HG03280 (cell line): ENCODE results near the gene CCR4.
A peak's percentile ranks its signal among the peaks of the same experiment; 100 is the strongest.
"Not testable (repeated sequence)": the region's sequence is repeated elsewhere in the genome, so short reads cannot be mapped to it uniquely, and the experiment has no call there.

Experiments
- ATAC-seq: cut with Tn5 transposase; IDR thresholded peaks from one replicate; pipeline ENCODE4 v1.9.1; 2021; ENCODE audit warnings: mild to moderate bottlenecking, moderate library complexity; ENCODE audit not compliant: unreplicated experiment

Gene CCR4

DNA sequence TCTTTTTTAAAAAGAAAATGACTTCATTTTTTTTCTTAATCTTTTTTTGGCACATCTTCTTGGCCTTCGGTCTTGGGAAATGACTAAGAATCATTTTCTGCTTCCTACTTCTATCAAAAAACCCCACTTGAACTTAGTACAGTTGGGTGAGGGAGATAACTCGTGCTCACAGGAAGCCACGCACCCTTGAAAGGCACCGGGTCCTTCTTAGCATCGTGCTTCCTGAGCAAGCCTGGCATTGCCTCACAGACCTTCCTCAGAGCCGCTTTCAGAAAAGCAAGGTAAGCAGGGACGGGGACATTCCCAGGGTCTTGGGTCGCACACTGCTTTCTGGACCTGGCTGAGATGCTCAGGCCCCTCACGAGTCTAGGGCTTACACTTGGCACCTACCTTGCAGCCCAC lies at the start of gene CCR4:
Gene CCR4, plus strand, starts transcription at position 235 of the 402 bp plus-strand sequence. CDS start 1,779 bp downstream, outside the sequence.
- no peak for ATAC-seq

DNA sequence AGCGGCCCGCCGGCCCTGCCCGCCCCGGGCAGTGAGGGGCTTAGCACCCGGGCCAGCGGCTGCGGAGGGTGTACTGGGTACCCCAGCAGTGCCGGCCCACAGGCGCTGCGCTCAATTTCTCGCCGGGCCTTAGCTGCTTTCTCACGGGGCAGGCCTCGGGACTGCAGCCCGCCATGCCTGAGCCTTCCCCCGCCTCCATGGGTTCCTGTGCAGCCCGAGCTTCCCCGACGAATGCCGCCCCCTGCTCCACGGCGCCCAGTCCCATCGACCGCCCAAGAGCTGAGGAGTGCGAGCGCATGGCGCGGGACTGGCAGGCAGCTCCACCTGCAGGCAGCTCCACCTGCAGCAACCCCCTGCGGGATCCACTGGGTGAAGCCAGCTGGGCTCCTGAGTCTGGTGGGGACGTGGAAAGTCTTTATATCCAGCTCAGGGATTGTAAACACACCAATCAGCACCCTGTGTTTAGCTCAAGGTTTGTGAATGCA lies 48.5 kb upstream of the CCR4 start:
- ATAC-seq = not testable (repeated sequence)

DNA sequence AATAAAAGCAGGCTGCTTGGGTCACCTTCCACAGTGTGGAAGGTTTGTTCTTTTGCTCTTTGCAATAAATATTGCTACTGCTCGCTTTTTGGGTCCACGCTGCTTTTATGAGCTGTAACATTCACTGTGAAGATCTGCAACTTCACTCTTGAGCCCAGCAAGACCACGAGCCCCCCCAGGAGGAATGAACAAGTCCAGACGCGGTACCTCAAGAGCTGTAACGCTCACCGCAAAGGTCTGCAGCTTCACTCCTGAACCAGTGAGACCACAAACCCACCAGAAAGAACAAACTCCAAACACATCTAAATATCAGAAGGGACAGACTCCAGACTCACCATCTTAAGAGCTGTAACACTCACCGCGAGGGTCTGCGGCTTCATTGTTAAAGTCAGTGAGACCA lies 47.5 kb upstream of the CCR4 start:
- no peak for ATAC-seq

DNA sequence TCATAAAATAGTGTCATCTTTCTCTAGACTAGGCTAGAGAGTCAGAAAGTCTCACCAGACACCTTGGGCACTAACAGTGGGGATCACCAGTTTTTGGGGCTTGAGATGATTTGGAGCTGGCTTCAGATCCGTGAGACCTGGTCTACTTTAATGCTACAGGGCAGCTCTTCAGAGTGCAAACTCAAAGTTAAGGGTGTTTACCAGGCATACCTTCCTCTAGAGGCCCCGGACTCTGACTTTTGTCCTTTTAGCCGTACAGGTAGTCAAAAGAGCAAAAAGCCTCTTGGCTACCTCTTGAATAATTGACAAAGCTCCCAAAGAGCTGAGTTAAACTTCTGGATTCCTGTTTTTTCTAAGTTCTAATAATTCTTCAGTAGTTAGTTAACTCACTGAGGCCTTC lies 41.4 kb upstream of the CCR4 start:
- ATAC-seq = no peak

DNA sequence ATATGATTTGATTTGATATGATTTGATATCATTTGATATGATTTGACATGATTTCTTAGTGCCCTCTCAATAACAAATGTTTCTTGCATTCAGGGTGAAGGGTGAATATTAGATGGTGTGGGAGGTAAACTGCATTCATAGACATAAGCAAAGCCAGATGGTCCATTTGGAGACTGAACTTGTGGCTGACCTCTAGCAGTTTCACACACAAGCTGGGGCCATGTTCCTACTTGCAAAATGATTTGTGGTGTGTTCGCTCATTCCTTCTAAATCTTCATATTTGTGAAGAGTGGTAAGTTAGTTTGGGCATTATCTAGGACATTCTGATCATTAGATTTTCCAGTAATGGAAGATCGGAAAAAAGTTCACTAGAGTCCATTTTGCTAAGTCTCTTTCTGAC lies 40.5 kb upstream of the CCR4 start:
- ATAC-seq = no peak

DNA sequence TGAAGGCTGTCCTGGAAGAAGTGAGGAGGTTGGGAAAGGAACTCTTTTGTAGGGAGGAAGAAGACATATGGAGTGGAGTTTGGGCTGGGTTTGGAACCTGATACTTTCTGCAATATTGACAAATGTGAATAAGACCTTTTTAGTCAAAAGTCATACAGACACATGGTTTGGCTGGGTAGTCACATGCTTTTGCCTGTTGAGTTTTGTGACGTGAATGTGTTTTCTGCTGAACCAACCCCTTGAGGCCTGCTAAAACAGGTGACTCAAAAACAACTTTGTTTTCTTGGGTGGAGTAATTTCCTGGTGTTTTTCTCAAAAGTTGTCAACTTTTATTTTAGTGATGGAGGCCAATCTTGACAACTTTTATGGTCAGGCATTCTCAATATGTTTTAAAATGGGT lies 39.4 kb upstream of the CCR4 start:
- no peak for ATAC-seq

DNA sequence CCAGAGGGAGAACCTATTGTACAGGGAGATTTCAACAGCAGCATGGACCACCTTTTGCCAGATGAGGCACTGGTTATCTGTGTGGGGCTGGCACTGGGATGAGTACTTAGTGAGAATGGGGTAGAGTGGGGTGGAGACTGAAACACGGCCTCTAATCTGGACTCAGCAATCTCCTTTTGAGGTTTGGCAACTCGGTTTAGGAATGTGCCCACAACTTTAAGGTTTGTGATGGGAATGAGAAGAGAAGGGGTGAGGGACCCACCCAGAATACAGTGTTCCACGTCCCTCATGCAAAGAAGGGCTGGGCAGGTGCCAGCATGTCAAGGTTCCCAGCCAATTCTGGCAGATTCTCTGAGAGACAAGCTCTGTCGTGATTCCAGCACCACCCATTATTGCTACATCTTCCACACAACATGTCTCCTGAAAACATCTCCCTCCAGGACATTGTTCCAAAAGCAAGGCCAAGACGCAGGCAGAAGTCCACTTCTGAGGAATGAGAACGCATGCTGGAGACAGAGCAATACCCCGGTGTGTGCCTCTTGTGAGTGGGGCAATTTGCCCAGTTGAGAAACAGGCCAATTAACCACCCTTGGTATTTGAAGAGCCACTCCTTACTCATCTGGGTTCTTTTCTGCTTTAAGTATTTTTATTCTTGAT lies 37.5 kb upstream of the CCR4 start:
- ATAC-seq = no peak

DNA sequence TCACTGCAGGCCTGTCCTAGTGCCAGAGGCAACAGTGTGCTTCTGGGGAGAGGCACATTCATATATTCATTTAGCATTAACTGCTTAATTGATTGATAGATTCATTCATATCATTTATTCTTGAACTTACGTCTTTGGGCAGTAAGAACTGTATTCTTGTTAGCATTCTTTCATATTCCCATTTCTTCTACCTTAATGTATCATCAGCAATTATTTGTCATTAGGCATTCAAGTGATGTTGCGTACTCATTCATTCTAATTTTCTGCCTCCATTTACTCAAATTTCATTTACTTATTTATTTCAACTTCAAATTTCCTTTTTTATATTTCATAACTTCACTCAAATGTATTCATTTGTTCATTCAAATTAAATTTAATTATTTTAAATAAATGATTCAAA lies 31.5 kb upstream of the CCR4 start:
- ATAC-seq = no peak

DNA sequence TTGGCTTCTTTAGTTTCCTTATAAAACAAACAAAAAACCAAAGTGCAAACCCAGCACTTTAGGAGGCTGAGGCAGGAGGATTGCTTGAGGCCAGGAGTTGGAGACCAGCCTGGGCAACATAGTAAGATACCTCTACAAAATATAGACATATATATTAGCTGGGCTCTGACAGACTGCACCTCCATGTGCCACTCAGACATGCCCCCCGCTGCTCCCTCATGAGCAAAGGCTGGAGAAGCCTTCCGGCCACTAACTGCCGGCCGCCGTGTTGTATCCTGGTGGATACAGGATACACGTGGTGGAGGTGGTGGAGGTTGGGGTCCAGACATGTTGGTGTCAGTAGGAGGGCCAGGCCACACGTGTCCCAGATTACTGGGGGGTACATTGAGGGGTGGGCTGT lies 29.4 kb upstream of the CCR4 start:
- no peak for ATAC-seq

DNA sequence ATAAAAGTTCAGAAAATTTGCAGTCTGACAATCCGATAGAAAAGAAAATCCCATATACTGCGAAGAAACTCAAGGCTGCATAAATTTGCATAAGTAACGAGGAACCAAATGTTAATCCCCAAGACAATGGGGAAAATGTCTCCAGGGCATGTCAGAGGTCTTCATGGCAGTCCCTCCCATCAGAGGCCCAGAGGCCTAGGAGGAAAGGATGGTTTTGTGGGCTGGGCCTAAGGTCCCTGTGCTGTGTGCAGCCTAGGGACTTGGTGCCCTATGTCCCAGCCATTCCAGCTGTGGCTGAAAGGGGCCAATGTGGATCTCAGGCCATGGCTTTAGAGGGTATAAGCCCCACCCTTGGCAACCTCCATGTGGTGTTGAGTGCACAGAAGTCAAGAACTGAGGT lies 21.3 kb upstream of the CCR4 start:
- ATAC-seq = no peak

DNA sequence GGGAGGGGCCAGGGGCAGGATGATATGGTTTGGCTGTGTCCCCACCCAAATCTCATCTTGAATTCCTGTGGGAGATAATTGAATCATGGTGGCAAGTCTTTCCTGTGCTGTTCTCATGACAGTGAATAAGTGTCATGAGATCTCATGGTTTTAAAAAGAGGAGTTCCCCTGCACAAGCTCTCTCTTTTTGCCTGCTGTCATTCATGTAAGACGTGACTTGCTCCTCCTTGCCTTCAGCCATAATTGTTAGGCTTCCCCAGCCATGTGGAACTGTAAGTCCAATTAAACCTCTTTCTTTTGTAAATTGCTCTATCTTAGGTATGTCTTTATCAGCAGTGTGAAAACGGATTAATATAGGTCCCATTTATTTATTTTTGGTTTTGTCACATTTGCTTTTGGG lies 20.2 kb upstream of the CCR4 start:
- ATAC-seq = not testable (repeated sequence)

DNA sequence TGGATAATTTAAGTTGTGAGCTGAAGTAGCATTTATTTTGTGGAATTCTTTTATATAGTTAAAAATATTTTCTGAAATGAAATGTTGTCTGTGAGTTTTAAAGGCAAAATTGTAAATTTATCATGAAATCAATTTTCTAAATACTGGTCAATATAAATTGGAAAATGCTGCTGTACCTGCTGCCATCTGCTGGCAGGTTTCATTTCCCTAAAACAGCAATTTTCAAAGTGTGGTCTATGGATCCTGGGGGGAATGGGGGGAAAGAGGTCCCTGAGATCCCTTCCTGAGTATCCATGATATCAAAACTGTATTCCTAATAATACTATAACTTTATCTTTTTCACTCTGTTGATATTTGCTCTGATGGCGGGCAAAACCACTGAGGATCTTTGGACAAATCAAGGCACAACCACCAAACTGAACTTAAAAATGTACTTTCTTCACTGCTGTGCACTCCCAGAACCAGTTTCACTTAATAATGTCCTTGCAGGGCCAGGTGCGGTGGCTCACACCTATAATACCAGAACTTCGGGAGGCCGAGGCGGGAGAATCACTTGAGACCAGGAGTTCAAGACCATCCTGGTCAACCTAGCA lies 17.2 kb upstream of the CCR4 start:
- no peak for ATAC-seq

DNA sequence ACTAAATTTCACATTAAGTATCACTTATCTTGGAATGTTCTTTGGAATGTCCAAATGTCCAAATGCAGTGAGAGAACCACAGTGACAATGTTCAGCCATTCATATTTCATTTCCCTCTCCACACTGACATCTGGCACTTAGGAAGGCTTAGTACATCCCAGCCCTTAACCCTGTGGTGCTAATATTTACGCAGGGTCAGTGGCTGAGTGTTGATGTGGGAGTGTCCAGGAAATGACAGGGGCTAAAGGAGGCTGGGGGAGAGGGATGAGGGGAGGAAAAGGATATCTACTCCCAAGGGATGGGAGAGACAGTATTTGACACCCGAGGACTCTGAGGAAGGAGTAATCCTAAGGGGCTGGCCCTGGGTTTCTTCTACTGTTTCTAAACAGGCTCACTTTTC lies 14.1 kb upstream of the CCR4 start:
- no peak for ATAC-seq

DNA sequence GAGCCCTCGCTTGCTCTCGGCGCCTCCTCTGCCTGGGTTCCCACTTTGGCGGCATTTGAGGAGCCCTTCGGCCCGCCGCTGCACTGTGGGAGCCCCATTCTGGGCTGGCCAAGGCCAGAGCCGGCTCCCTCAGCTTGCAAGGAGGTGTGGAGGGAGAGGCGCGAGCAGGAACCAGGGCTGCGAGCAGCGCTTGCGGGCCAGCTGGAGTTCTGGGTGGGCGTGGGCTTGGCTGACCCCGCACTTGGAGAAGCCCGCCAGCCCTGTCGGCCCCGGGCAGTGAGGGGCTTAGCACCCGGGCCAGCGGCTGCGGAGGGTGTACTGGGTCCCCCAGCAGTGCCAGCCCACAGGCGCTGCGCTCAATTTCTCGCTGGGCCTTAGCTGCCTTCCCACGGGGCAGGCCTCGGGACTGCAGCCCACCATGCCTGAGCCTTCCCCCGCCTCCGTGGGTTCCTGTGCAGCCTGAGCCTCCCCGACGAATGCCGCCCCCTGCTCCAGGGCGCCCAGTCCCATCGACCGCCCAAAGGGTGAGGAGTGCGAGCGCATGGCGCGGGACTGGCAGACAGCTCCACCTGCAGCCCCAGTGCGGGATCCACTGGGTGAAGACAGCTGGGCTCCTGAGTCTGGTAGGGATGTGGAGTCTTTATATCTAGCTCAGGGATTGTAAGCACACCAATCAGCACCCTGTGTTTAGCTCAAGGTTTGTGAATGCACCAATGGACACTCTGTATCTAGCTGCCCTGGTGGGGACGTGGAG lies 11.7 kb upstream of the CCR4 start:
- ATAC-seq = not testable (repeated sequence)

DNA sequence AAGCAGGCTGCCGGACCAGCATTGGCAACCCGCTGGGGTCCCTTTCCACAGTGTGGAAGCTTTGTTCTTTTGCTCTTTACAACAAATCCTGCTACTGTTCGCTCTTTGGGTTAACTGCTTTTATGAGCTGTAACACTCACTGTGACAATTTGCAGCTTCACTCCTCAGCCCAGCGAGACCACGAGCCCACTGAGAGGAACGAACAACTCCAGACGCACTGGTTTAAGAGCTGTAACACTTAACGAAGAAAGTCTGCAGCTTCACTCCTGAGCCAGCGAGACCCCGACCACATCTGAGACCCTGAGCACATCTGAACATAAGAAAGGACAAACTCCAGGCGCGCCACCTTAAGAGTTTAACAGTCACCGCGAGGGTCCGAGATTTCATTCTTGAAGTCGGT lies 10.7 kb upstream of the CCR4 start:
- no peak for ATAC-seq

DNA sequence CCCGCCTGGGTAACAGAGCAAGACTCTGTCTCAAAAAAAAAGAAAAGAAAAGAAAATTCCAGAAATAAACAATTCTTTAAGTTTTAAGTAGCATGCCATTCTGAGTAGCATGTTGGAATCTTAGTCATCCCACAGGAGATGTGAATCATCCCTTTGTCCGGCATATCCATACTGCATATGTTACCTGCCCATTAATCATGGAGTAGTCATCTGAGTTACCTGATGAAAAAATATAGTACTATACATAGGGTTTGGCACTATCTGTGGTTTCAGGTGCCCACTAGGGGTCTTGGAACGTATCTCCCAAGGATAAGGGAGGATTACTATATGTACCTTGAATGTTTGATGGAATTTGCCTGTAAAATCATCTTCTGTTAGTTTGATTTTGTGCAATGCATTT lies 6.3 kb upstream of the CCR4 start:
- no peak for ATAC-seq

DNA sequence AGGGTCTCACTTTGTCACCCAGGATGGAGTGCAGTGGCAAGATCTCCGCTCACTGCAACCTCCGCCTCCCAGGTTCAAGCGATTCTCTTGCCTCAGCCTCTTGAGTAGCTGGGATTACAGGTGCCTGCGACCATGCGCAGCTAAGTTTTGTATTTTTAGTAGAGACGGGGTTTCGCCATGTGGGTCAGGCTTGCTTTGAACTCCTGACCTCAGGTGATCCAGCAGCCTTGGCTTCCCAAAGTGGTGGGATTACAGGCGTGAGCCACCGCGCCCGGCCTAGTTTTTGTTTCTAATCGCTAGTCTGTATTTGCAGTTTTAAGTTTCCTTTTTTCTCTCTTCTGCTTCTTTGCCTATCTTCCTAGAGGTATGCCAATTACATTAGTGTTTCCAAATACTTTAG lies 5.8 kb upstream of the CCR4 start:
- not testable (repeated sequence) for ATAC-seq

DNA sequence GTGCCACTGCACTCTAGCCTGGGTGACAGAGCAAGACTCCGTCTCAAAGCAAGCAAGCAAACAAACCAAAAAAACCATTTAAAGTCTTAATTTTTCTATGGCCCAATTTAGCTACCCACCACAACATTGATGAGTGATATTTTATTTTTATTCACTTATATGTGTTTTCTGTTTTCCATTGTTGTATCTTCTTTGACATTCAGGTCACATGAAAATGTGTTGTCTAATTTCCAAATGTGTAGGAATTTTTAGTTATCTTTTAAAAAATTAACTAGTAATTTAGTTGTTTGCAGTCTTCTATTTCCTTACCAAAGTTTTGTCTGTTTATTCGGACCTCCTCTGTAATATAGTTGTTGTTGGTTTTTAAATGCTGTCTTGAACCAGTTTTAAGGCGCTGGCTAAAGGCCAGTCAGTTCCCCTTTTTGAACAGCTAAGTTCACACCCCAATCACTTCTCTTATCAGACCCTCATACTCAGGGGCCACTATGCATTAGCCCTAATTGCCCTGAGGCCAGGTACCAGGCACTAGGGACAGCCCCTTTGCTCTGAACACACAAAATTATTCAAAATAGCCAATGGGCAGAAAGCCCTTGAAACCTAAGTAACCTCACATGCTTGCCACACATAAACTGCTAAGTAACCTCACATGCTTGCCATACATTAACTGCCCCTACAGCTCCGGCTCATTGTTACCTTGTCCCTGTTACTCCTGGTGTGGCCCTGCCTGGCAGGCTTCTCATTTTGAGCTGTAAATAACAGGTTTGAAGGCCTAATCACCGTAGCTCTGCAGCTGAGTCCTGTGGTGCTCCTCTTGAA lies 4.3 kb upstream of the CCR4 start:
- peak; percentile 14 for ATAC-seq

DNA sequence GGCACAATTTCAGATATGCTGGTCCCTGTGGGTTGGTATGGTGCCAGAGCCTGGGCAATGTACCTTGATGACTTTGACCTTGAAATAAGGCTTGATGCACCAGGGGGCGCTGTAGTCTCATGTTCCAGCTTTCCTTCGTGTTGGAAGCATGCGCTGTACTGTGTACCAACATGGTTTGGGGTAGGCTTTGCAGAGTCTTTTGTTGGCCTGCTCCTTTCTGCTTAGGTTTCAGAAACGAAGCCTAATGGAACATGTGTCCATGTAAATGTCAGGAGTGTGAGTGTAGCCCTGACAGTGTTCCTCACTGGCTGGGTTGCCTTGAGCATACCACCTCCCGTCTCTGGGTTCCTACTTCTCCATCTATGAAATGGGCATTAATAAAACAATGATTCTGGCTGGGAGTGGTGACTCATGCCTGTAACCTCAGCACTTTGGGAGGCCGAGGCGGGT lies 3.6 kb upstream of the CCR4 start:
- ATAC-seq = peak; percentile 90

DNA sequence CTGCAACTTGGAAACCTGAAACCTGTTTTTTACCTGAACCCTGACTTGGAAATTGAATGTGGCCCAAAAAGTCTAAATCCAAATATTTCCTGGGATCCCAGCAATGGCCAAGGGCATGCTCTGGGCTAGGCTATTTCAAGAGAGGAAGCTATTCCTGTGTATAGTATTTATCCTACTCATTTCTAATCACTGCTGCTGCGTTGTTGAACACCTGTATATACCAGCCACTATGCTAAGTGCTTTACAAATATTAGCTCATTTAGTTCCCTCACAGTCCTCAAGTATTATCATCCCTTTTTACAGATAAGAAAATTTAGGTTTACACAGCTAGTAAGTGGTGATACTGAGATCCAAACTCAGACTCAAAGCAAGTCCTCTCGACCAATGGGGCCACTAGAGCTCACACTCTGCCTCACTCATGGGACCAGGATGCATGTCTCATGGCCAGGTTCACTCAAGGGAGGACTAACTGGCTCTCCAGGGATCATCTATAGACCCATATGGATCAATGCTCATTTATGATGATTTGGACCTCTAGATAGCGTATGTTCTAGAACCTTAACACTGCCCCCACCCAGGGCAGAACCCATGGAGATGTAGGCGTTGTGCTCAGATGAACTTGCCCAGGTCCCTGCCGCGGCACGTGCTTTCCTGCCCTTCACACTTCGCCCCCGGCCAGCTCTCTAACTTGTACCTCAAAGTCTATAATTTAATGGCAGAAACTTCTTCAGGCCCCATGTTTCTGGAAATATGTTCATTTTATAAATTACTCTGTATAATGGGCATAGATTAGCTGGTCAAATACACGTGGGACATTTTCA lies 2.6 kb upstream of the CCR4 start:
- ATAC-seq = no peak
